Hepatocyte (in vitro differentiated cells): ENCODE data around the gene KHK. TPM values are rescaled to one million over a fixed set of nuclear protein-coding genes. Genes with fewer than 3 reads are reported as not detected.

Experiments
- DNase-seq: peaks from one replicate; pipeline ENCODE4 v3.0.0-alpha.2; 2016; ENCODE audit warnings: low spot score
- H2AFZ ChIP-seq: fragments of 200-600 bp; sonication (generic); 2 replicates; pipeline ENCODE4 v1.6.0; 2016; ENCODE audit warnings: antibody characterized with exemption, mild to moderate bottlenecking
- H3K27ac ChIP-seq: fragments of 200-600 bp; sonication (generic); 2 replicates; pipeline ENCODE4 v1.5.1; 2016; ENCODE audit warnings: mild to moderate bottlenecking
- H3K27me3 ChIP-seq: fragments of 200-600 bp; sonication (generic); 2 replicates; pipeline ENCODE4 v1.6.1; 2016
- H3K36me3 ChIP-seq: fragments of 200-600 bp; sonication (generic); replicated peaks from 2 replicates; pipeline ENCODE4 v1.5.1; 2016; ENCODE audit warnings: low read depth; ENCODE audit not compliant: insufficient read depth
- H3K4me1 ChIP-seq: fragments of 200-600 bp; sonication (generic); 2 replicates; pipeline ENCODE4 v1.5.1; 2016; ENCODE audit warnings: mild to moderate bottlenecking, moderate library complexity; ENCODE audit not compliant: insufficient read depth
- H3K4me2 ChIP-seq: fragments of 200-600 bp; sonication (generic); 2 replicates; pipeline ENCODE4 v1.6.0; 2016
- H3K4me3 ChIP-seq: fragments of 200-600 bp; sonication (generic); 2 replicates; pipeline ENCODE4 v1.5.1; 2016; ENCODE audit warnings: mild to moderate bottlenecking
- H3K79me2 ChIP-seq: fragments of 200-600 bp; sonication (generic); 2 replicates; pipeline ENCODE4 v1.6.0; 2017; ENCODE audit warnings: mild to moderate bottlenecking
- H3K9me2 ChIP-seq: fragments of 200-600 bp; sonication (generic); replicated peaks from 2 replicates; pipeline ENCODE4 v1.6.0; 2017; ENCODE audit warnings: mild to moderate bottlenecking; ENCODE audit not compliant: insufficient read depth
- H3K9me3 ChIP-seq: fragments of 200-600 bp; sonication (generic); 2 replicates; pipeline ENCODE4 v1.5.1; 2016; ENCODE audit warnings: low read depth, mild to moderate bottlenecking
- H4K20me1 ChIP-seq: fragments of 200-600 bp; sonication (generic); 2 replicates; pipeline ENCODE4 v1.6.0; 2016; ENCODE audit warnings: mild to moderate bottlenecking; ENCODE audit not compliant: insufficient read depth, poor library complexity, severe bottlenecking
- EZH2 ChIP-seq: fragments of 200-600 bp; sonication (generic); IDR thresholded peaks from 2 replicates; pipeline ENCODE4 v1.6.1; 2016; ENCODE audit warnings: antibody characterized with exemption, mild to moderate bottlenecking, borderline replicate concordance
- EZH2phosphoT487 ChIP-seq: fragments of 200-600 bp; sonication (generic); IDR thresholded peaks from one replicate; pipeline ENCODE4 v1.6.1; 2018; ENCODE audit warnings: antibody characterized with exemption, mild to moderate bottlenecking, low read depth, moderate library complexity; ENCODE audit not compliant: unreplicated experiment, severe bottlenecking
- WGBS: methylation state at CpG from one replicate; pipeline ENCODE4 v1.1.6; 2016; ENCODE audit warnings: low lambda C conversion rate; ENCODE audit errors: missing lambda C conversion rate; 5-methylcytosine and 5-hydroxymethylcytosine counted together
- polyA plus RNA-seq: library from polyadenylated mRNA; unstranded; fragments of >200 nt; fragmentation: Nextera tagmentation; extraction: Ambion mirVana; gene quantifications from 2 replicates; pipeline ENCODE4 v1.2.1, GENCODE V29; 2016
- total RNA-seq: library from RNA; depleted of rRNA; stranded (reverse); fragments of >200 nt; gene quantifications from 2 replicates; pipeline ENCODE4 v1.2.3, GENCODE V29; 2014
- TF ChIP-seq, protein P1 (sequence below): fragments of 200-600 bp; sonication (generic); IDR thresholded peaks from 2 replicates; pipeline ENCODE4 v1.5.1; 2016; ENCODE audit warnings: antibody characterized with exemption, mild to moderate bottlenecking; ENCODE audit not compliant: poor library complexity

KHK gene
- total and polyA plus RNA-seq, 2 experiments from 2014 or later, result 28.7 to 73.1 TPM

DNA sequence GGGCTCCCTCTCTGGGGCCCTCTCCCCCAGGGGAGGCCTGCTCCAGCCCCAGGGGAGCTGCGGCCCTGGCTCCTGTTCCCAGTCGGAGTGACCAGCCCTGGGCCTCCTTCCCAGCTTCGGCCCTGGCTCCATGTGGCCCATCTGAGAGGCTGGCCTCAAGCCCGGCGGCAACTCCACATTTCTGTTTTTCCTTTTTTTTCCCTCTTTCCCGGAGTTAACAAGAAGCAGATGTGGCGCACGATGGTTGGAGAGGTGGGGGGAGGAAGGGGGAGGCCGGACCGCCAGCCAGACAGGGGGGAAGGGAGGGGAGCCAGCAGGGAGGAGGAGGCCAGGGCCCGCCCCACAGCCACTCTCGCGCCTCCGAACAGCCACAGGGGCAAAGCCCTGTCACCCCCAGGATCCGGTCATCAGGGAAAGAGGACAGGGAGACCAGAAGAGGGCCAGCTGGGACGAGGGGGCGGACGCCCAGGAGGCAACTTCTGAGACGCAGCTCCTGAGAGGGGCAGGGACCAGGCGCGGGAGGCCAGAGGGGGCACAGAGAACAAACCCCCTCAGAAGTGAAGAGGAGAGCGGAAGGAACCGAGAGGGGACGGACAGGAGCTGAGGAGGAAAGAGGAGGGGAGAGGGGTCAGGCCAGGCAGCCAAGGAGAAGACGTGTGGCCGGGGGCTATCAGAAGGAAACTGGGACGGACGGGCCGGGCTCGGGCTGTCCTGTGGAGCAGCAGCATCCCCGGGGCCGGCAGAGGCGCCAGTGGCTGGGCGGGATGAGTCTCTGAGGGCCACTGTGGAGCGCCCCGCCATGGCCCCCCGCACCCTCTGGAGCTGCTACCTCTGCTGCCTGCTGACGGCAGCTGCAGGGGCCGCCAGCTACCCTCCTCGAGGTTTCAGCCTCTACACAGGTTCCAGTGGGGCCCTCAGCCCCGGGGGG, 8.0 kb upstream of the KHK start, which contains the start of gene EMILIN1:
Gene EMILIN1, plus strand, starts transcription at position 349 of the 928 bp plus-strand sequence. Its CDS starts 451 bp downstream, at position 800.
- Histone ChIP-seq H3K9me3 (no peaks in the 10 kb centered on the region), H3K4me3 (peak within 1 kb of the TSS; percentile 61), H3K4me1 (peaks cover 16% of the 10 kb centered on the region), H3K27ac (peak within 1 kb of the TSS; percentile 98), H4K20me1 (peaks cover 3% of the 10 kb centered on the region), H2AFZ (no peak within 1 kb of the TSS), H3K4me2 (peak within 1 kb of the TSS; percentile 80), H3K9me2 (no peaks in the 10 kb centered on the region), H3K27me3 (no peaks in the 10 kb centered on the region), H3K36me3 (no peaks in the 10 kb centered on the region), H3K79me2 (peaks cover 21% of the 10 kb centered on the region)
- DNase-seq, result peak; percentile 84
- TF ChIP-seq, protein P1, sequence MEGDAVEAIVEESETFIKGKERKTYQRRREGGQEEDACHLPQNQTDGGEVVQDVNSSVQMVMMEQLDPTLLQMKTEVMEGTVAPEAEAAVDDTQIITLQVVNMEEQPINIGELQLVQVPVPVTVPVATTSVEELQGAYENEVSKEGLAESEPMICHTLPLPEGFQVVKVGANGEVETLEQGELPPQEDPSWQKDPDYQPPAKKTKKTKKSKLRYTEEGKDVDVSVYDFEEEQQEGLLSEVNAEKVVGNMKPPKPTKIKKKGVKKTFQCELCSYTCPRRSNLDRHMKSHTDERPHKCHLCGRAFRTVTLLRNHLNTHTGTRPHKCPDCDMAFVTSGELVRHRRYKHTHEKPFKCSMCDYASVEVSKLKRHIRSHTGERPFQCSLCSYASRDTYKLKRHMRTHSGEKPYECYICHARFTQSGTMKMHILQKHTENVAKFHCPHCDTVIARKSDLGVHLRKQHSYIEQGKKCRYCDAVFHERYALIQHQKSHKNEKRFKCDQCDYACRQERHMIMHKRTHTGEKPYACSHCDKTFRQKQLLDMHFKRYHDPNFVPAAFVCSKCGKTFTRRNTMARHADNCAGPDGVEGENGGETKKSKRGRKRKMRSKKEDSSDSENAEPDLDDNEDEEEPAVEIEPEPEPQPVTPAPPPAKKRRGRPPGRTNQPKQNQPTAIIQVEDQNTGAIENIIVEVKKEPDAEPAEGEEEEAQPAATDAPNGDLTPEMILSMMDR, result no peak
- TF ChIP-seq EZH2phosphoT487 (no peak), EZH2 (no peak)
- 47% methylated on average over 28 of the region's 41 CpGs for WGBS

DNA sequence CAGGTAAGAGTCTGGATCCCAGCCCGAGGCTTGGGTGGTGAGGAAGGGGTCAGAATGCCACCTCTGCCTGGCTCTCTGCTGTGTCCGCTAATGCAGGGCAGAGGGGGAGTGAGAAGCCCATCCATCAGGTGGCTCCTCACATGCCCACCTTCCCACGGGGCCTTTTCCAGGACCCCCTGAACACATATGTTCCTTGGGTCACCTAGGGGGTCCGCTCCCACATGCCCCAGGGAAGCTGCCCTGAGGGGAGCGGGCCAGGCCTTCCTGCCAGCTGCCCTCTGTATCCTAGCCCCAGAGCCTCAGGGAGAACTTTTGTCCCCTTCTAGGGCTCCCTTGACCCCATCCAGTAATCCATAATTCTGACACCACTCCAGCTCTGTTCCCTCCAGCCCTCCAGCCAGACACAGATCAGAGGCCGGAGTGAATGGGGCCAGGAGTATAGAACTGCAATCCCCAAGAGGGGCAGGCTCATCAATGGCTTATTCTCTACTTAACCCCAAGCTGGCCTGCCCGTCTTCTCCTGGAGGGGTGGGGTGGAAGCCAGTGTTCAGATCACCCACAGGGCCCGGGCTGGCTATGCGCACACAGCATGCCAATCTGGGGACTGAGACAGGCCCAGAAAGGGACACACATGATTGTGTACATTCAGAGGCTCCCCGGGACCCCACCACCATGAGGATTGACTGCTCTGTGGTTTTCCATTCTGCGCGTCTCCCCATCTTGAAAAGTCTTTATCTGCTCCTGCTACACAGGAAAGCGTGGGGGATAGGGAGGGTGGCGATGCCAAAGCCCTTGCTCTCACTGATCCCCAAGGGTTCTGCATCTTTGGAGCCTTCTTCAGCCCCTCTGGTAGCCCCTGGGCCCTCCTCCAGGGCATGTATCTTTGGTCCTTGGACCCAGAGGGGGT, 7.1 kb upstream of the KHK start:
- TF ChIP-seq EZH2phosphoT487 (no peak), EZH2 (no peak)
- TF ChIP-seq, protein P1, result no peak
- H3K9me2 ChIP-seq, result no peaks in the 10 kb centered on the region
- DNase-seq, result no peak
- H2AFZ ChIP-seq, result no peak overlapping the region
- H3K4me3 ChIP-seq, result peak overlapping the region; percentile 61
- H3K27me3 ChIP-seq, result no peaks in the 10 kb centered on the region
- peaks cover 21% of the 10 kb centered on the region for H3K79me2 ChIP-seq
- peak overlapping the region; percentile 98 for H3K27ac ChIP-seq
- peaks cover 3% of the 10 kb centered on the region for H4K20me1 ChIP-seq
- 67% methylated on average over 14 of the region's 14 CpGs for WGBS
- peaks cover 16% of the 10 kb centered on the region for H3K4me1 ChIP-seq
- no peaks in the 10 kb centered on the region for H3K9me3 ChIP-seq
- peak overlapping the region; percentile 80 for H3K4me2 ChIP-seq
- no peaks in the 10 kb centered on the region for H3K36me3 ChIP-seq

DNA sequence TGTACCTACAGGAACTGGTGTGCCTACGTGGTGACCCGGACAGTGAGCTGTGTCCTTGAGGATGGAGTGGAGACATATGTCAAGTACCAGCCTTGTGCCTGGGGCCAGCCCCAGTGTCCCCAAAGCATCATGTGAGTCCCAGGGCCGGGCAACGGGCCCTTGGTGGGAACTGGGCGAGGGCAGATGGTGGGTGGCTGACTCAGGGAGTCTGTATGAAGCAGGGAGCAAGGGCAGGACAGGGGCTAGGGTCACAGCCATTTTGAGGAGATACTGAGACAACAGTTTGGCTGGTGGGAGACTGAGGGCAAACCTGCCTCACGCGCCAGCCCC, 6.5 kb upstream of the KHK start:
- Histone ChIP-seq H2AFZ (no peak overlapping the region), H3K27ac (peak overlapping the region; percentile 31), H3K4me2 (peak overlapping the region; percentile 80), H3K9me2 (no peaks in the 10 kb centered on the region), H3K27me3 (no peaks in the 10 kb centered on the region), H3K79me2 (peaks cover 21% of the 10 kb centered on the region), H3K4me3 (no peak overlapping the region), H3K36me3 (no peaks in the 10 kb centered on the region), H3K9me3 (no peaks in the 10 kb centered on the region), H3K4me1 (peaks cover 16% of the 10 kb centered on the region), H4K20me1 (peaks cover 3% of the 10 kb centered on the region)
- no peak for DNase-seq
- TF ChIP-seq, protein P1, result no peak
- no peak for TF ChIP-seq EZH2
- no peak for TF ChIP-seq EZH2phosphoT487
- 88% methylated on average over 7 of the region's 7 CpGs for WGBS
